ENCODE measurements around the gene OR2V2. TPM values are rescaled to one million over a fixed set of nuclear protein-coding genes. Genes with fewer than 3 reads are reported as not detected.

The OR2V2 gene
- total RNA-seq, 1 experiment from 2014 or later: not detected

DNA sequence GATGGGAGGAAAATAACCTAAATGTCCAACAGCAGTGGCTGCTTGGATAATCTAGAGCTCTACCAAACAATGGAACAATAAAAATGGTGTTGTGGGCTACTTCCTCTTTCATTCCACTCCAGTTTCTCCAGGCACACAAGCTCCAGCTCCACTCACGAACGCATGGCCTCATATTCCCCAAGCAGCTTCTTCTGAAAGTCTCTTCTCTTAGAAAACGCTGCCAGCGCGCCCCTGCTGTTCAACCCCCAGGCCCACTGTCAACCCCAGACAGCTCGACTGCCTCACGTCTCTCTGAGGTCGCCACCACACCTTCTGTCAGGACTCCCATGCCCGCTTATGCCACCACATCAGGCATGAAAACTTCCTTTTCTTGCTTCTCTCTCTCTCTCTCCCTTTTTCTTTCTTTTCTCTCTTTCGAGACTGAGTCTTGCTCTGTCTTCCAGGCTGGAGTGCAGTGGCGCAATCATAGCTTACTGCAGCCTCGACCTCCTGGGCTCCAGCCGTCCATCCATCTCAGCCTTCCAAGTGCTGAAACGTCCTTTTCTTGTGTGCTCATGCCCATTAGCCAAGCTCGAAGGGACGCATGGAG lies 16.2 kb downstream of the OR2V2 start:
- no peak for DNase-seq (ENCODE audit: low spot score)
- peaks cover 4% of the 10 kb centered on the region for H3K4me1 ChIP-seq (ENCODE audit: insufficient read depth, low read length, poor library complexity, severe bottlenecking)
- no peaks in the 10 kb centered on the region for H3K36me3 ChIP-seq (ENCODE audit: insufficient read depth, low read length, poor library complexity, severe bottlenecking)
- intact Hi-C loops (cut with micrococcal nuclease; ENCODE audit: unreplicated experiment): no loop called here
- H3K4me3 ChIP-seq (ENCODE audit: low read depth, low read length, poor library complexity, severe bottlenecking): no peak overlapping the region
- BruUV-seq (replicated peaks): no TSS peak
- CTCF ChIA-PET: no interaction called here
- POLR2A ChIA-PET (ENCODE audit: low non-redundant PET): no interaction called here
- no peaks in the 10 kb centered on the region for H3K9me3 ChIP-seq (ENCODE audit: low read depth, low read length, poor library complexity, severe bottlenecking)
- TF ChIP-seq, protein P1, sequence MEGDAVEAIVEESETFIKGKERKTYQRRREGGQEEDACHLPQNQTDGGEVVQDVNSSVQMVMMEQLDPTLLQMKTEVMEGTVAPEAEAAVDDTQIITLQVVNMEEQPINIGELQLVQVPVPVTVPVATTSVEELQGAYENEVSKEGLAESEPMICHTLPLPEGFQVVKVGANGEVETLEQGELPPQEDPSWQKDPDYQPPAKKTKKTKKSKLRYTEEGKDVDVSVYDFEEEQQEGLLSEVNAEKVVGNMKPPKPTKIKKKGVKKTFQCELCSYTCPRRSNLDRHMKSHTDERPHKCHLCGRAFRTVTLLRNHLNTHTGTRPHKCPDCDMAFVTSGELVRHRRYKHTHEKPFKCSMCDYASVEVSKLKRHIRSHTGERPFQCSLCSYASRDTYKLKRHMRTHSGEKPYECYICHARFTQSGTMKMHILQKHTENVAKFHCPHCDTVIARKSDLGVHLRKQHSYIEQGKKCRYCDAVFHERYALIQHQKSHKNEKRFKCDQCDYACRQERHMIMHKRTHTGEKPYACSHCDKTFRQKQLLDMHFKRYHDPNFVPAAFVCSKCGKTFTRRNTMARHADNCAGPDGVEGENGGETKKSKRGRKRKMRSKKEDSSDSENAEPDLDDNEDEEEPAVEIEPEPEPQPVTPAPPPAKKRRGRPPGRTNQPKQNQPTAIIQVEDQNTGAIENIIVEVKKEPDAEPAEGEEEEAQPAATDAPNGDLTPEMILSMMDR (conservative IDR thresholded peaks at IDR 0.05; ENCODE audit: low read depth, low read length): no peak
- no peak for TF ChIP-seq EZH2 (IDR thresholded peaks at IDR 0.05; ENCODE audit: borderline replicate concordance, low read depth, low read length, poor library complexity, severe bottlenecking)
- H3K27me3 ChIP-seq (replicated peaks; ENCODE audit: insufficient read depth, low read depth, low read length, poor library complexity): no peaks in the 10 kb centered on the region
- no peak overlapping the region for H3K27ac ChIP-seq (ENCODE audit: low read depth, low read length, poor library complexity, severe bottlenecking)

DNA sequence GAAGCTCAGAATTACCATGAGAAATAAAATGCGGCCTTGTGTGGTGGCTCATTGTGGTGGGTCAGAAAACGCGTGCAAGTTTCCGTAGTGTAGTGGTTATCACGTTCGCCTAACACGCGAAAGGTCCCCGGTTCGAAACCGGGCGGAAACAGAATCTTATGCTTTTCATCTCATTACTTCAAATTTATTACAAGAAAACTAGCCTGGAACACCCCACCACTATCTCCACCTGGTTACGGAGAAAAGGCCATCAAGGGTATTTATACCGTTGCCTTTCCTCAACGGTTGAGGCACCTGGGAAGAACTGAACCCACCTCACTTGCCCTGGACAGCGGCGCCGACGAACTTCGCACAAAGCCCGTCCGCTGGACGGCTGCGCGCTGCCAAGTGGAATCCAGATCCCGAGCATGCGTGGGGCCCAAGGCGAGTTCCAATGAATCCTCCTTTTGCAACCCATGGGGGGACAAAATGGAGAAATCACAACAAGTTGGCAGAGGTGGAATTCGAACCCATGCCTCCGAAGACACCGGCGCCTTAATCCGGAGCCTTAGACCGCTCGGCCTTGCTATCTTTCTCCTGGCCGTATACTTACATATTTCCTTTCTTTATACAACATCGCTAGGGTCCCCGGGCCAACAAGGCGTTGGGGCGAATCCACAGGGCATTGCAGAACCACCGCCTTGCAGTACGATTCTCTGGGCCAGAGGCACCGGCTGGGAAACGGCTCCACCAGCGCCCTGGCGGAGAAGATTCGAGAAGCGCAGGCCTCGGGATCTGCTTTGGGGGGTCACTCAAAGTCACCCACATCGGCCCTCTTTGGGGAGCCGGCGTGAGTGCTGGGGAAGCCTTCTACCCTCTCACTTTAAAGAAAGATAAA lies 16.9 kb downstream of the OR2V2 start:
- DNase-seq (ENCODE audit: low spot score): peak; percentile 41
- Histone ChIP-seq H3K27ac (ENCODE audit: low read depth, low read length, poor library complexity, severe bottlenecking) (no peak overlapping the region), H3K4me1 (ENCODE audit: insufficient read depth, low read length, poor library complexity, severe bottlenecking) (peaks cover 4% of the 10 kb centered on the region), H3K4me3 (ENCODE audit: low read depth, low read length, poor library complexity, severe bottlenecking) (no peak overlapping the region), H3K9me3 (ENCODE audit: low read depth, low read length, poor library complexity, severe bottlenecking) (no peaks in the 10 kb centered on the region), H3K36me3 (ENCODE audit: insufficient read depth, low read length, poor library complexity, severe bottlenecking) (no peaks in the 10 kb centered on the region), H3K27me3 (replicated peaks; ENCODE audit: insufficient read depth, low read depth, low read length, poor library complexity) (no peaks in the 10 kb centered on the region)
- BruUV-seq (replicated peaks): no TSS peak
- POLR2A ChIA-PET (ENCODE audit: low non-redundant PET): no interaction called here
- intact Hi-C loops (cut with micrococcal nuclease; ENCODE audit: unreplicated experiment): no loop called here
- no peak for TF ChIP-seq EZH2 (IDR thresholded peaks at IDR 0.05; ENCODE audit: borderline replicate concordance, low read depth, low read length, poor library complexity, severe bottlenecking)
- TF ChIP-seq, protein P1 (conservative IDR thresholded peaks at IDR 0.05; ENCODE audit: low read depth, low read length): no peak
- CTCF ChIA-PET: no interaction called here

DNA sequence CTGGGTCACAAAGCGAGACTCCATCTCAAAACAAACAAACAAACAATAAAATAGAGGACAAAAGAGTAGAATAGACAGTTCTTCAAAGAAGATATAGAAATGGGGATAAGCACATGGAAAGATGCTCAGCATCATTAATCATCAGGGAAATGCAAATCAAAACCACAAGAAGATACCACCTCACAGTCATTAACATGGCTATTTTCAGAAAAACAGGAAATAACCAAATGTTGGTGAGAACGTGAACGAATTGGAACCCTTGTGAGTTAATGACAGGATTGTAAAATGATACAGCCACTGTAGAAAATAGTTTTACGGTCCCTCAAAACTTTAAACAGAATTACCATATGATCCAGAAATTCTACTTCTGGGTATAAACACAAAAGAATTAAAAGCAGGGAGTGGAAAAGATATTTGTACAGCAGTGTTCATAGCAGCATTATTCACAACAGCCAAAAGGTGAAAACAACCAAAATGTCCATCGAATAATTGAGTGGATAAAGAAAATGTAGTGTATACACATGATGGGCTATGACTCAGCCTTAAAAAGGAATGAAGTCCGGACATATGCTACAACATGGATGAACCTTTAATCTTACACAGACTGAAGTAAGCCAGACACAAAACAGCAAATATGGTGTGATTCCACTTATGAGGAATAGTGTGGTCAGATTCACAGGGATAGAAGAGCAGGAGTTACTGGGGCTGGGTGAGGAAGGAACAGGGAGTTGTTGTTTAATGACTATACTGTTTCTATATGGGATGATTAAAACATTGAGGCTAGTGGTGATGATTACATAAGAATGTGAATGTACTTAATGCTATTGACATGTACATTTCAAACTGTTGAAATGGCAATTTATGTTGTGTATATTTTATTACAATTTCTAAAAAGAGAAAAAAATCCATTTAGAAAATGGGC lies 19.7 kb downstream of the OR2V2 start:
- no peaks in the 10 kb centered on the region for H3K36me3 ChIP-seq (ENCODE audit: insufficient read depth, low read length, poor library complexity, severe bottlenecking)
- no TSS peak for BruUV-seq (replicated peaks)
- POLR2A ChIA-PET (ENCODE audit: low non-redundant PET): no interaction called here
- TF ChIP-seq, protein P1 (conservative IDR thresholded peaks at IDR 0.05; ENCODE audit: low read depth, low read length): no peak
- no peak for TF ChIP-seq EZH2 (IDR thresholded peaks at IDR 0.05; ENCODE audit: borderline replicate concordance, low read depth, low read length, poor library complexity, severe bottlenecking)
- H3K27me3 ChIP-seq (replicated peaks; ENCODE audit: insufficient read depth, low read depth, low read length, poor library complexity): no peaks in the 10 kb centered on the region
- intact Hi-C loops (cut with micrococcal nuclease; ENCODE audit: unreplicated experiment): no loop called here
- H3K9me3 ChIP-seq (ENCODE audit: low read depth, low read length, poor library complexity, severe bottlenecking): no peaks in the 10 kb centered on the region
- H3K27ac ChIP-seq (ENCODE audit: low read depth, low read length, poor library complexity, severe bottlenecking): no peak overlapping the region
- no peaks in the 10 kb centered on the region for H3K4me1 ChIP-seq (ENCODE audit: insufficient read depth, low read length, poor library complexity, severe bottlenecking)
- no peak overlapping the region for H3K4me3 ChIP-seq (ENCODE audit: low read depth, low read length, poor library complexity, severe bottlenecking)
- CTCF ChIA-PET: interaction anchor here (1.0 kb wide), 1 partner anchor 17 kb away, joined by 5 read pairs; no protein-coding TSS in a partner anchor
- DNase-seq (ENCODE audit: low spot score): no peak
